WTC11 (cell line): ENCODE results near the gene FANCD2. TPM values are rescaled to one million over a fixed set of nuclear protein-coding genes. Genes with fewer than 3 reads are reported as not detected.

Experiments
- ATAC-seq: fragments of 200-7000 bp; cut with Tn5 transposase; 2 replicates; pipeline ENCODE4 v1.10.0; 2021; ENCODE audit warnings: mild to moderate bottlenecking, moderate library complexity
- CTCF ChIA-PET: fragments of 300-600 bp; sonication (Branson Sonifier 250); formaldehyde crosslinking; loops from one replicate; lab custom pipeline; 2021; ENCODE audit warnings: antibody characterized with exemption; lab: Charles Lee
- POLR2A ChIA-PET: fragments of 350-600 bp; sonication (Branson Sonifier 250); formaldehyde crosslinking; loops from one replicate; lab custom pipeline; 2021; ENCODE audit warnings: antibody characterized with exemption; lab: Charles Lee
- DNase-seq: peaks from one replicate; pipeline ENCODE4 v3.0.0; 2021; ENCODE audit warnings: low spot score
- H3K27ac Mint-ChIP-seq: 2 replicates; pipeline ENCODE4 v1.8.0; 2021; ENCODE audit warnings: mixed read lengths
- H3K27me3 Mint-ChIP-seq: 2 replicates; pipeline ENCODE4 v1.8.0; 2021; ENCODE audit warnings: low read depth, mild to moderate bottlenecking, moderate library complexity, mixed read lengths
- H3K36me3 Mint-ChIP-seq: 2 replicates; pipeline ENCODE4 v1.8.0; 2021; ENCODE audit warnings: mixed read lengths
- H3K4me1 Mint-ChIP-seq: 2 replicates; pipeline ENCODE4 v1.8.0; 2022; ENCODE audit warnings: mixed read lengths
- H3K4me3 Mint-ChIP-seq: 2 replicates; pipeline ENCODE4 v1.8.0; 2021; ENCODE audit warnings: mild to moderate bottlenecking, moderate library complexity, mixed read lengths
- H3K9me3 Mint-ChIP-seq: 2 replicates; pipeline ENCODE4 v1.8.0; 2021; ENCODE audit warnings: mixed read lengths
- AR ChIP-seq: fragments of 250-450 bp; sonication (Bioruptor Pico); IDR thresholded peaks from 2 replicates; pipeline ENCODE4 v1.9.0; 2021; ENCODE audit warnings: mild to moderate bottlenecking
- ATF1 ChIP-seq: sonication (generic); formaldehyde crosslinking; IDR thresholded peaks from 2 replicates; pipeline ENCODE4 v1.8.1; 2023; ENCODE audit warnings: mild to moderate bottlenecking, moderate library complexity, missing genetic modification reagents
- CTCF ChIP-seq: fragments of 200-600 bp; IDR thresholded peaks from 2 replicates; pipeline ENCODE4 v1.8.0; 2022; ENCODE audit warnings: antibody characterized with exemption
- ELF4 ChIP-seq: sonication (generic); formaldehyde crosslinking; IDR thresholded peaks from 2 replicates; pipeline ENCODE4 v1.8.1; 2022; ENCODE audit warnings: low read depth, mild to moderate bottlenecking, moderate library complexity, missing genetic modification reagents
- FOXJ3 ChIP-seq: sonication (generic); formaldehyde crosslinking; IDR thresholded peaks from 2 replicates; pipeline ENCODE4 v1.9.0; 2021; ENCODE audit warnings: missing genetic modification reagents, mild to moderate bottlenecking, borderline replicate concordance
- FOXP1 ChIP-seq: sonication (generic); formaldehyde crosslinking; IDR thresholded peaks from 2 replicates; pipeline ENCODE4 v1.8.0; 2022; ENCODE audit warnings: missing genetic modification reagents, mild to moderate bottlenecking, moderate library complexity, borderline replicate concordance
- FOXP4 ChIP-seq: sonication (generic); formaldehyde crosslinking; IDR thresholded peaks from 2 replicates; pipeline ENCODE4 v1.8.0; 2022; ENCODE audit warnings: mild to moderate bottlenecking, missing genetic modification reagents
- GABPB1 ChIP-seq: sonication (generic); formaldehyde crosslinking; IDR thresholded peaks from 2 replicates; pipeline ENCODE4 v1.8.1; 2023; ENCODE audit warnings: mild to moderate bottlenecking, missing genetic modification reagents
- GRHL2 ChIP-seq: fragments of 250-450 bp; sonication (Bioruptor Pico); IDR thresholded peaks from 2 replicates; pipeline ENCODE4 v1.8.0; 2022; ENCODE audit warnings: mild to moderate bottlenecking, moderate library complexity; ENCODE audit not compliant: insufficient replicate concordance, severe bottlenecking
- JUN ChIP-seq: sonication (generic); formaldehyde crosslinking; IDR thresholded peaks from 2 replicates; pipeline ENCODE4 v1.8.0; 2023; ENCODE audit warnings: mild to moderate bottlenecking, missing genetic modification reagents
- NFATC4 ChIP-seq: fragments of 250-450 bp; sonication (Bioruptor Pico); IDR thresholded peaks from 2 replicates; pipeline ENCODE4 v1.9.0; 2021; ENCODE audit warnings: mild to moderate bottlenecking
- NFE2L1 ChIP-seq: sonication (generic); formaldehyde crosslinking; IDR thresholded peaks from 2 replicates; pipeline ENCODE4 v1.8.1; 2023; ENCODE audit warnings: missing genetic modification reagents
- NR3C1 ChIP-seq: sonication (generic); formaldehyde crosslinking; conservative IDR thresholded peaks from 2 replicates; pipeline ENCODE4 v1.8.1; 2023; ENCODE audit warnings: low read depth, mild to moderate bottlenecking, missing genetic modification reagents
- USF1 ChIP-seq: sonication (generic); formaldehyde crosslinking; IDR thresholded peaks from 2 replicates; pipeline ENCODE4 v1.8.0; 2022; ENCODE audit warnings: mild to moderate bottlenecking, missing genetic modification reagents
- ZBTB21 ChIP-seq: sonication (generic); formaldehyde crosslinking; IDR thresholded peaks from 2 replicates; pipeline ENCODE4 v1.8.1; 2023; ENCODE audit warnings: mild to moderate bottlenecking, missing genetic modification reagents, borderline replicate concordance
- ZNF512 ChIP-seq: sonication (generic); formaldehyde crosslinking; IDR thresholded peaks from 2 replicates; pipeline ENCODE4 v1.8.1; 2022; ENCODE audit warnings: missing genetic modification reagents, borderline replicate concordance
- ZNF671 ChIP-seq: fragments of 250-450 bp; sonication (Bioruptor Pico); IDR thresholded peaks from 2 replicates; pipeline ENCODE4 v1.8.0; 2021; ENCODE audit warnings: mild to moderate bottlenecking
- total RNA-seq: library from RNA; stranded (reverse); gene quantifications from 3 replicates; pipeline ENCODE4 v1.2.3, GENCODE V29; 2021
- TF ChIP-seq, protein P1 (sequence below): sonication (generic); formaldehyde crosslinking; IDR thresholded peaks from 2 replicates; pipeline ENCODE4 v1.8.0; 2023; ENCODE audit warnings: mild to moderate bottlenecking, missing genetic modification reagents
- TF ChIP-seq, protein P2 (sequence below): sonication (generic); formaldehyde crosslinking; IDR thresholded peaks from 2 replicates; pipeline ENCODE4 v1.8.1; 2023; ENCODE audit warnings: mild to moderate bottlenecking, missing genetic modification reagents, moderate library complexity
- TF ChIP-seq, protein P3 (sequence below): fragments of 250-450 bp; sonication (Bioruptor Pico); IDR thresholded peaks from 2 replicates; pipeline ENCODE4 v1.9.0; 2021; ENCODE audit warnings: mild to moderate bottlenecking

Gene FANCD2
- total RNA-seq, 1 experiment from 2014 or later: 69.6 TPM

DNA sequence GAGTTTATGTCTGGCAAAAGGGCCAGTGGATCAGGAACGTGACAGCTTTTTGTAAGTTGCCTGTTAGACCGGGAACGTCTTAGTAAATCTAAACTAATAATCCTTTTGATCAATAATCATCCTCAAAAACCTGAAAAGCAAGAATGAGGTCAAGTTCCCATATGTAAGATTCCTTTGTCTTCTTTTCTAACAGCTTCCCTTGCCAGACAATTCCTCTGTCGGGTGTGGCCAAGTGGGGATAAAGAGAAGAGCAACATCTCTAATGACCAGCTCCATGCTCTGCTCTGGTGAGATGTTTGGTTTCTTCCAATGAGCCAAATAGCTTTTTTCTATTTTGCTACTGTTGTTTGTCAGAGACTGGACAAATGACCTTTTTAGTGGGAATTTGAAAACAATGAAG, 62.0 kb downstream of the FANCD2 start:
- ChIA-PET CTCF (no interaction called here), POLR2A (no interaction called here)
- no peak overlapping the region for H3K27ac Mint-ChIP-seq
- ATAC-seq (no peak), DNase-seq (no peak)
- H3K4me1 Mint-ChIP-seq: no peaks in the 10 kb centered on the region
- H3K36me3 Mint-ChIP-seq: peaks cover 66% of the 10 kb centered on the region
- H3K4me3 Mint-ChIP-seq: no peak overlapping the region
- no peaks in the 10 kb centered on the region for H3K9me3 Mint-ChIP-seq
- no peaks in the 10 kb centered on the region for H3K27me3 Mint-ChIP-seq
- TF ChIP-seq ZNF512 (CRISPR knock-in tag) (no peak), USF1 (CRISPR knock-in tag) (no peak), JUN (no peak), ZBTB21 (no peak), GABPB1 (CRISPR knock-in tag) (no peak), ELF4 (no peak), ZNF671 (CRISPR knock-in tag) (no peak), NFATC4 (CRISPR knock-in tag) (no peak), FOXP4 (CRISPR knock-in tag) (no peak), NFE2L1 (CRISPR knock-in tag) (no peak), ATF1 (CRISPR knock-in tag) (no peak), FOXP1 (CRISPR knock-in tag) (no peak), AR (CRISPR knock-in tag) (no peak), GRHL2 (CRISPR knock-in tag) (no peak), CTCF (no peak), NR3C1 (CRISPR knock-in tag) (no peak), FOXJ3 (CRISPR knock-in tag) (no peak)
- TF ChIP-seq, protein P1, sequence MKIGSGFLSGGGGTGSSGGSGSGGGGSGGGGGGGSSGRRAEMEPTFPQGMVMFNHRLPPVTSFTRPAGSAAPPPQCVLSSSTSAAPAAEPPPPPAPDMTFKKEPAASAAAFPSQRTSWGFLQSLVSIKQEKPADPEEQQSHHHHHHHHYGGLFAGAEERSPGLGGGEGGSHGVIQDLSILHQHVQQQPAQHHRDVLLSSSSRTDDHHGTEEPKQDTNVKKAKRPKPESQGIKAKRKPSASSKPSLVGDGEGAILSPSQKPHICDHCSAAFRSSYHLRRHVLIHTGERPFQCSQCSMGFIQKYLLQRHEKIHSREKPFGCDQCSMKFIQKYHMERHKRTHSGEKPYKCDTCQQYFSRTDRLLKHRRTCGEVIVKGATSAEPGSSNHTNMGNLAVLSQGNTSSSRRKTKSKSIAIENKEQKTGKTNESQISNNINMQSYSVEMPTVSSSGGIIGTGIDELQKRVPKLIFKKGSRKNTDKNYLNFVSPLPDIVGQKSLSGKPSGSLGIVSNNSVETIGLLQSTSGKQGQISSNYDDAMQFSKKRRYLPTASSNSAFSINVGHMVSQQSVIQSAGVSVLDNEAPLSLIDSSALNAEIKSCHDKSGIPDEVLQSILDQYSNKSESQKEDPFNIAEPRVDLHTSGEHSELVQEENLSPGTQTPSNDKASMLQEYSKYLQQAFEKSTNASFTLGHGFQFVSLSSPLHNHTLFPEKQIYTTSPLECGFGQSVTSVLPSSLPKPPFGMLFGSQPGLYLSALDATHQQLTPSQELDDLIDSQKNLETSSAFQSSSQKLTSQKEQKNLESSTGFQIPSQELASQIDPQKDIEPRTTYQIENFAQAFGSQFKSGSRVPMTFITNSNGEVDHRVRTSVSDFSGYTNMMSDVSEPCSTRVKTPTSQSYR: no peak
- TF ChIP-seq, protein P2, sequence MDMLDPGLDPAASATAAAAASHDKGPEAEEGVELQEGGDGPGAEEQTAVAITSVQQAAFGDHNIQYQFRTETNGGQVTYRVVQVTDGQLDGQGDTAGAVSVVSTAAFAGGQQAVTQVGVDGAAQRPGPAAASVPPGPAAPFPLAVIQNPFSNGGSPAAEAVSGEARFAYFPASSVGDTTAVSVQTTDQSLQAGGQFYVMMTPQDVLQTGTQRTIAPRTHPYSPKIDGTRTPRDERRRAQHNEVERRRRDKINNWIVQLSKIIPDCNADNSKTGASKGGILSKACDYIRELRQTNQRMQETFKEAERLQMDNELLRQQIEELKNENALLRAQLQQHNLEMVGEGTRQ (CRISPR knock-in tag): no peak
- TF ChIP-seq, protein P3, sequence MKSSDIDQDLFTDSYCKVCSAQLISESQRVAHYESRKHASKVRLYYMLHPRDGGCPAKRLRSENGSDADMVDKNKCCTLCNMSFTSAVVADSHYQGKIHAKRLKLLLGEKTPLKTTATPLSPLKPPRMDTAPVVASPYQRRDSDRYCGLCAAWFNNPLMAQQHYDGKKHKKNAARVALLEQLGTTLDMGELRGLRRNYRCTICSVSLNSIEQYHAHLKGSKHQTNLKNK: no peak
- TF ChIP-seq, all 79 proteins: peak for 0
